AML-193 (cell line): ENCODE data around the gene ISM2.
"Not testable (repeated sequence)": the region's sequence is repeated elsewhere in the genome, so short reads cannot be mapped to it uniquely, and the experiment has no call there.

Experiments
- DNase-seq, 2 experiments: peaks; one replicate each; lab custom pipeline; 2025; lab: John Stamatoyannopoulos, UW

ISM2 gene

GRCh38 chr14:77498120-77498979 lies at the start of gene ISM2:
Gene ISM2 (minus strand): TSS chr14:77498816. CDS start chr14:77498793, 23 bp downstream.
- no peak for DNase-seq

- no peak for DNase-seq
Measured at GRCh38 chr14:77547512-77548180, 49.0 kb upstream of the ISM2 start.

GRCh38 chr14:77545171-77545570 lies 46.6 kb upstream of the ISM2 start:
- DNase-seq = not testable (repeated sequence)

GRCh38 chr14:77544571-77544970 lies 46.0 kb upstream of the ISM2 start:
- DNase-seq = no peak

- no peak for DNase-seq
Measured at GRCh38 chr14:77543637-77544334, 45.2 kb upstream of the ISM2 start.

- no peak for DNase-seq
Measured at GRCh38 chr14:77543240-77543551, 44.6 kb upstream of the ISM2 start.

- no peak for DNase-seq
Measured at GRCh38 chr14:77542421-77543239, 44.0 kb upstream of the ISM2 start.

GRCh38 chr14:77541905-77542304 lies 43.3 kb upstream of the ISM2 start:
- no peak for DNase-seq

- not testable (repeated sequence) for DNase-seq
Measured at GRCh38 chr14:77536951-77537350, 38.3 kb upstream of the ISM2 start.

GRCh38 chr14:77531071-77531470 lies 32.5 kb upstream of the ISM2 start:
- no peak for DNase-seq

GRCh38 chr14:77529963-77530362 lies 31.3 kb upstream of the ISM2 start:
- DNase-seq = no peak

- DNase-seq = no peak
Measured at GRCh38 chr14:77529213-77529612, 30.6 kb upstream of the ISM2 start.

GRCh38 chr14:77528701-77529100 lies 30.1 kb upstream of the ISM2 start:
- not testable (repeated sequence) for DNase-seq

GRCh38 chr14:77526266-77526665 lies 27.6 kb upstream of the ISM2 start:
- no peak for DNase-seq

- no peak for DNase-seq
Measured at GRCh38 chr14:77524536-77524935, 25.9 kb upstream of the ISM2 start.

GRCh38 chr14:77523109-77523508 lies 24.5 kb upstream of the ISM2 start:
- no peak for DNase-seq

GRCh38 chr14:77520555-77520954 lies 21.9 kb upstream of the ISM2 start:
- DNase-seq = no peak

- DNase-seq = no peak
Measured at GRCh38 chr14:77516126-77516525, 17.5 kb upstream of the ISM2 start.

- no peak for DNase-seq
Measured at GRCh38 chr14:77511486-77512162, 13.0 kb upstream of the ISM2 start.

GRCh38 chr14:77509366-77509765 lies 10.8 kb upstream of the ISM2 start:
- no peak for DNase-seq

GRCh38 chr14:77508876-77509275 lies 10.3 kb upstream of the ISM2 start:
- DNase-seq = no peak
